ENCODE results near the gene ULK1.
"Not testable (repeated sequence)": the region's sequence is repeated elsewhere in the genome, so short reads cannot be mapped to it uniquely, and the experiment has no call there.

Gene ULK1

DNA sequence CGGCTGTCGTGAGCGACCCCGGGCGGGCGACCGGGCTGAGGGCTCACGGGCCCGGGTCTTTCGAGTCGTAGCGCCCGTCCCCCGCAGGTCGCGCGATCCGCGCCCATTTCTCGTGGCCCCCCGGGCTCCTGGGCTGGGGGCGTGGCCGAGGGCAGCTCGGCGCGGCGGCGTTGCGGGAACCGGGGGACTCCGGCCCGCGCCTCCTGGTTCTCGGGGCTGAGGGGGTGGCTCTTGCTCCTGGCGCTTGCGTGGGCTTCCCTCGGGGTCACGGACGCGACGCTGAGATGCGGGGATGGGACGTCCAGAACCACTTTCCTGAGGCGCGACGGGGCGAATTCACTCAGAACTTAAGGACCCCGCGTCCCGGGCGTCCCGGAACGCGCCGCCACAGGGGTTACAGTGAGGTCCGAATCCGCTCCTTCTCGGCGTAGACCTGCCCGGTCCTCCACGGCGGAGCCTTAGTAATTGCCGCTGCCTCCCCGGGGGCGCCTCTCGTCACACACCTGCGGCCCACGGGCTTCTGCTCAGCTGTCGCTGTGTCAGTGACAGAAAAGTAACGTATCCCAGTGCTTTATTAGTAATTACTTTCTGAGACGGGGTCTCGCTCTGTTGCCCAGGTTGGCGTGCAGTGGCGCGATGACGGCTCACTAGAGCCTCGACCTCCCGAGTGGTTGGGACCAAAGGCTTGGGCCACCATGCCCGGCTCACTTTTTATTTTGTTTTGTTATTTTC lies 55.9 kb downstream of the ULK1 start:
- ChIA-PET CTCF (interaction anchor here (0.7 kb wide), 1 partner anchor 224 kb away, joined by 4 read pairs; no protein-coding TSS in a partner anchor), POLR2A (interaction anchor here (1.0 to 1.6 kb wide), 3 partner anchors 9 to 20 kb away, joined by 3 read pairs; no protein-coding TSS in a partner anchor)
- Histone ChIP-seq H3K9me3 (ENCODE audit: control insufficient read depth, insufficient read depth, low read depth, low read length) (no peaks in the 10 kb centered on the region), H3K4me1 (ENCODE audit: control insufficient read depth, insufficient read depth, low read length) (no peaks in the 10 kb centered on the region), H3K27ac (ENCODE audit: extremely low read depth, low read depth, low read length) (peak overlapping the region; percentile 90), H3K36me3 (ENCODE audit: control insufficient read depth in 2 of 2, insufficient read depth in 1 of 2, low read length in 2 of 2) (no peaks in the 10 kb centered on the region; a peak in 1 of 3 replicates), H3K4me3 (ENCODE audit: low read depth, low read length) (peak overlapping the region; percentile 88)
- TF ChIP-seq ZNF558 (tag by site-specific recombination; IDR thresholded peaks at IDR 0.05) (no peak), ZFHX2 (tag by site-specific recombination; conservative IDR thresholded peaks at IDR 0.05) (peak; percentile 49; the same call in 1 of the 2 replicates), KLF9 (tag by site-specific recombination; IDR thresholded peaks at IDR 0.05; ENCODE audit: low read depth) (peak; percentile 78), ZNF121 (tag by site-specific recombination; IDR thresholded peaks at IDR 0.05) (peak; percentile 98), ZNF600 (tag by site-specific recombination; IDR thresholded peaks at IDR 0.05) (peak; percentile 10; the same call in 1 of the 2 replicates), ZNF48 (tag by site-specific recombination; IDR thresholded peaks at IDR 0.05) (no peak), ZNF596 (tag by site-specific recombination; IDR thresholded peaks at IDR 0.05) (0 out of 2 replicates have a peak, but pooled peaks have one; percentile 3), ZNF624 (tag by site-specific recombination; IDR thresholded peaks at IDR 0.05) (no peak), IKZF3 (tag by site-specific recombination; IDR thresholded peaks at IDR 0.05) (0 out of 2 replicates have a peak, but pooled peaks have one; percentile 2), ZNF350 (tag by site-specific recombination; IDR thresholded peaks at IDR 0.05) (no peak), ZNF335 (tag by site-specific recombination; conservative IDR thresholded peaks at IDR 0.05) (peak; percentile 89), ZBTB8A (tag by site-specific recombination; IDR thresholded peaks at IDR 0.05) (peak; percentile 27; the same call in 1 of the 2 replicates), ZNF202 (tag by site-specific recombination; IDR thresholded peaks at IDR 0.05; ENCODE audit: borderline replicate concordance) (no peak), ZBTB20 (tag by site-specific recombination; IDR thresholded peaks at IDR 0.05) (peak; percentile 79), ZNF544 (tag by site-specific recombination; IDR thresholded peaks at IDR 0.05) (no peak), EGR2 (tag by site-specific recombination; IDR thresholded peaks at IDR 0.05; ENCODE audit: low read depth) (peak; percentile 24; the same call in 1 of the 2 replicates), ZEB2 (tag by site-specific recombination; IDR thresholded peaks at IDR 0.05) (0 out of 2 replicates have a peak, but pooled peaks have one; percentile 36), KLF16 (tag by site-specific recombination; IDR thresholded peaks at IDR 0.05) (peak; percentile 42; the same call in 1 of the 2 replicates), ZNF423 (tag by site-specific recombination; IDR thresholded peaks at IDR 0.05) (peak; percentile 33; the same call in 1 of the 2 replicates), GLIS2 (tag by site-specific recombination; IDR thresholded peaks at IDR 0.05) (peak; percentile 76), ZIC2 (tag by site-specific recombination; IDR thresholded peaks at IDR 0.05) (peak; percentile 57)
- TF ChIP-seq, protein P1, sequence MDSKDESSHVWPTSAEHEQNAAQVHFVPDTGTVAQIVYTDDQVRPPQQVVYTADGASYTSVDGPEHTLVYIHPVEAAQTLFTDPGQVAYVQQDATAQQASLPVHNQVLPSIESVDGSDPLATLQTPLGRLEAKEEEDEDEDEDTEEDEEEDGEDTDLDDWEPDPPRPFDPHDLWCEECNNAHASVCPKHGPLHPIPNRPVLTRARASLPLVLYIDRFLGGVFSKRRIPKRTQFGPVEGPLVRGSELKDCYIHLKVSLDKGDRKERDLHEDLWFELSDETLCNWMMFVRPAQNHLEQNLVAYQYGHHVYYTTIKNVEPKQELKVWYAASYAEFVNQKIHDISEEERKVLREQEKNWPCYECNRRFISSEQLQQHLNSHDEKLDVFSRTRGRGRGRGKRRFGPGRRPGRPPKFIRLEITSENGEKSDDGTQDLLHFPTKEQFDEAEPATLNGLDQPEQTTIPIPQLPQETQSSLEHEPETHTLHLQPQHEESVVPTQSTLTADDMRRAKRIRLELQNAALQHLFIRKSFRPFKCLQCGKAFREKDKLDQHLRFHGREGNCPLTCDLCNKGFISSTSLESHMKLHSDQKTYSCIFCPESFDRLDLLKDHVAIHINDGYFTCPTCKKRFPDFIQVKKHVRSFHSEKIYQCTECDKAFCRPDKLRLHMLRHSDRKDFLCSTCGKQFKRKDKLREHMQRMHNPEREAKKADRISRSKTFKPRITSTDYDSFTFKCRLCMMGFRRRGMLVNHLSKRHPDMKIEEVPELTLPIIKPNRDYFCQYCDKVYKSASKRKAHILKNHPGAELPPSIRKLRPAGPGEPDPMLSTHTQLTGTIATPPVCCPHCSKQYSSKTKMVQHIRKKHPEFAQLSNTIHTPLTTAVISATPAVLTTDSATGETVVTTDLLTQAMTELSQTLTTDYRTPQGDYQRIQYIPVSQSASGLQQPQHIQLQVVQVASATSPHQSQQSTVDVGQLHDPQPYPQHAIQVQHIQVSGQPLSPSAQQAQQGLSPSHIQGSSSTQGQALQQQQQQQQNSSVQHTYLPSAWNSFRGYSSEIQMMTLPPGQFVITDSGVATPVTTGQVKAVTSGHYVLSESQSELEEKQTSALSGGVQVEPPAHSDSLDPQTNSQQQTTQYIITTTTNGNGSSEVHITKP (tag by site-specific recombination; IDR thresholded peaks at IDR 0.05) = peak; percentile 89
- TF ChIP-seq, protein P2, sequence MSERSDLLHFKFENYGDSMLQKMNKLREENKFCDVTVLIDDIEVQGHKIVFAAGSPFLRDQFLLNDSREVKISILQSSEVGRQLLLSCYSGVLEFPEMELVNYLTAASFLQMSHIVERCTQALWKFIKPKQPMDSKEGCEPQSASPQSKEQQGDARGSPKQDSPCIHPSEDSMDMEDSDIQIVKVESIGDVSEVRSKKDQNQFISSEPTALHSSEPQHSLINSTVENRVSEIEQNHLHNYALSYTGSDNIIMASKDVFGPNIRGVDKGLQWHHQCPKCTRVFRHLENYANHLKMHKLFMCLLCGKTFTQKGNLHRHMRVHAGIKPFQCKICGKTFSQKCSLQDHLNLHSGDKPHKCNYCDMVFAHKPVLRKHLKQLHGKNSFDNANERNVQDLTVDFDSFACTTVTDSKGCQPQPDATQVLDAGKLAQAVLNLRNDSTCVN (tag by site-specific recombination; optimal IDR thresholded peaks at IDR 0.05) = peak; percentile 81

DNA sequence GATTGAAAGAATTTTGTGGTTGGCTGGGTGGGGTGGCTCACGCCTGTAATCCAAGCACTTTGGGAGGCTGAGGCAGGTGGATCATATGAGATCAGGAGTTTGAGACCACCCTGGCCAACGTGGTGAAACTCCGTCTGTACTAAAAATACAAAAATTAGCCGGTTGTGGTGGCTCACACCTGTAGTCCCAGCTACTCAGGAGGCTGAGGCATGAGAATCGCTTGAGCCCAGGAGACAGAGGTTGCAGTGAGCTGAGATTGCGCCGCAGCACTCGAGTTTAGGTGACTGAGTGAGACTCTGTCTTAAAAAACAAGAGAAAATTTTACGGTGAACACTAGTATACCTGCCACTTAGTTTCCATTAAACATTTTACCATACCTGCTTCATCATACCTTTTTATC lies 59.4 kb downstream of the ULK1 start:
- peaks cover 14% of the 10 kb centered on the region for H3K4me1 ChIP-seq (ENCODE audit: control insufficient read depth, insufficient read depth, low read length)
- POLR2A ChIA-PET; H3K27ac ChIP-seq (ENCODE audit: extremely low read depth, low read depth, low read length); H3K4me3 ChIP-seq (ENCODE audit: low read depth, low read length); H3K9me3 ChIP-seq (ENCODE audit: control insufficient read depth, insufficient read depth, low read depth, low read length); H3K36me3 ChIP-seq (ENCODE audit: control insufficient read depth in 2 of 2, insufficient read depth in 1 of 2, low read length in 2 of 2): not testable (repeated sequence)
- CTCF ChIA-PET = interaction anchor here (0.7 kb wide), 1 partner anchor 8 kb away, joined by 3 read pairs; no protein-coding TSS in a partner anchor
